Natural killer cell (primary cell): Measurements from ENCODE around the gene NR1D1. TPM values are rescaled to one million over a fixed set of nuclear protein-coding genes. Genes with fewer than 3 reads are reported as not detected.

Source experiments
- ATAC-seq, 3 donors: fragments of 150-1000 bp in 2 of 3; fragments of 200-7000 bp in 1 of 3; cut with Tn5 transposase; 1 replicate in 1 of 3; 2 replicates in 2 of 3; pipeline ENCODE4 v1.10.0; 2021; ENCODE audit warnings: mild to moderate bottlenecking in 2 of 3, moderate library complexity in 2 of 3
- DNase-seq, 2 donors: peaks; one replicate each; pipeline versions ENCODE4 v3.0.0 to v3.0.0-alpha.2; 2013 to 2021; ENCODE audit warnings: mixed read lengths in 1 of 2
- H3K27ac ChIP-seq: one replicate; pipeline ENCODE4 v1.5.1; 2013; ENCODE audit warnings: mild to moderate bottlenecking, low read length
- H3K27me3 ChIP-seq: one replicate; pipeline ENCODE4 v1.6.1; 2013; ENCODE audit warnings: low read length; ENCODE audit not compliant: control insufficient read depth, insufficient read depth
- H3K36me3 ChIP-seq: one replicate; pipeline ENCODE4 v1.6.1; 2013; ENCODE audit warnings: low read length; ENCODE audit not compliant: control insufficient read depth, insufficient read depth
- H3K4me1 ChIP-seq: one replicate; pipeline ENCODE4 v1.6.1; 2013; ENCODE audit warnings: low read length; ENCODE audit not compliant: control insufficient read depth, insufficient read depth
- H3K4me3 ChIP-seq: one replicate; pipeline ENCODE4 v1.5.1; 2013; ENCODE audit warnings: low read length
- H3K9me3 ChIP-seq: one replicate; pipeline ENCODE4 v1.6.1; 2013; ENCODE audit warnings: low read length; ENCODE audit not compliant: control insufficient read depth, insufficient read depth
- H3K27ac Mint-ChIP-seq, 2 donors: one replicate each; pipeline ENCODE4 v1.8.0; 2022; ENCODE audit warnings: mild to moderate bottlenecking in 2 of 2, mixed read lengths in 2 of 2, moderate library complexity in 1 of 2
- H3K27me3 Mint-ChIP-seq, 2 donors: one replicate each; pipeline ENCODE4 v1.8.0; 2022; ENCODE audit warnings: low read depth in 2 of 2, mixed read lengths in 2 of 2
- H3K36me3 Mint-ChIP-seq: one replicate; pipeline ENCODE4 v1.8.0; 2022; ENCODE audit warnings: mixed read lengths
- H3K4me1 Mint-ChIP-seq, 2 donors: one replicate each; pipeline ENCODE4 v1.8.0; 2022; ENCODE audit warnings: mixed read lengths in 2 of 2
- H3K4me3 Mint-ChIP-seq: one replicate; pipeline ENCODE4 v1.8.0; 2022; ENCODE audit warnings: mild to moderate bottlenecking, moderate library complexity, mixed read lengths
- H3K9me3 Mint-ChIP-seq, 2 donors: one replicate each; pipeline ENCODE4 v1.8.0; 2022; ENCODE audit warnings: mixed read lengths in 2 of 2
- CTCF ChIP-seq: fragments of 200-600 bp; IDR thresholded peaks from one replicate; pipeline ENCODE4 v1.8.0; 2022; ENCODE audit warnings: antibody characterized with exemption
- WGBS: methylation state at CpG from one replicate; pipeline ENCODE4 v1.1.7; 2013; ENCODE audit warnings: missing lambda C conversion rate; ENCODE audit not compliant: insufficient coverage; 5-methylcytosine and 5-hydroxymethylcytosine counted together
- intact Hi-C: fragments of 100-400 bp; cut with micrococcal nuclease; formaldehyde crosslinking; loops from one replicate; pipeline ENCODE4 v1.14.2; 2022
- total RNA-seq, 4 donors: library from RNA; stranded (reverse); fragments of 120-200 nt in 1 of 4; gene quantifications; one replicate each; pipeline versions ENCODE4 v1.2.3 to v1.2.4, GENCODE V29; 2013 to 2022

Gene NR1D1
- total RNA-seq, 3 donors from 2014 or later (not counting 1 experiment from before 2014, with no cell fraction given): 8.8 to 10.1 (median 9.9) TPM

- intact Hi-C loops: no loop called here
- Histone ChIP-seq H3K27me3 (no peaks in the 10 kb centered on the region), H3K36me3 (no peaks in the 10 kb centered on the region), H3K4me1 (peaks cover 20% of the 10 kb centered on the region), H3K9me3 (no peaks in the 10 kb centered on the region), H3K4me3 (no peak overlapping the region), H3K27ac (no peak overlapping the region)
- Mint-ChIP-seq H3K36me3 (no peaks in the 10 kb centered on the region), H3K4me1 (peaks cover 23% of the 10 kb centered on the region in 2 donors), H3K9me3 (no peaks in the 10 kb centered on the region), H3K27me3 (peaks cover 0 to 2% of the 10 kb centered on the region in 2 donors), H3K4me3 (no peak overlapping the region), H3K27ac (no peak overlapping the region)
- DNase-seq: no peak
- ATAC-seq: no peak
- 100% methylated on average over 1 of the region's 1 CpG for WGBS
- TF ChIP-seq CTCF: no peak
These were observed 41.5 kb downstream of the NR1D1 start for GRCh38 chr17:40058865-40059264.

GRCh38 chr17:40058186-40058784 is 42.1 kb downstream of the NR1D1 start:
- Mint-ChIP-seq H3K27ac (no peak overlapping the region), H3K4me3 (no peak overlapping the region), H3K9me3 (no peaks in the 10 kb centered on the region), H3K27me3 (peaks cover 0 to 2% of the 10 kb centered on the region in 2 donors), H3K4me1 (peaks cover 22 to 24% of the 10 kb centered on the region in 2 donors), H3K36me3 (no peaks in the 10 kb centered on the region)
- intact Hi-C loops: no loop called here
- Histone ChIP-seq H3K4me1 (peaks cover 21% of the 10 kb centered on the region), H3K9me3 (no peaks in the 10 kb centered on the region), H3K27me3 (no peaks in the 10 kb centered on the region), H3K27ac (no peak overlapping the region), H3K36me3 (no peaks in the 10 kb centered on the region), H3K4me3 (no peak overlapping the region)
- 91% methylated on average over 6 of the region's 8 CpGs for WGBS
- no peak for TF ChIP-seq CTCF
- DNase-seq: no peak
- ATAC-seq: no peak

- H3K27ac ChIP-seq: no peak overlapping the region
- WGBS: 87% methylated on average over 6 of the region's 6 CpGs
- TF ChIP-seq CTCF: no peak
- ATAC-seq (no peak), DNase-seq (no peak)
- H3K4me3 ChIP-seq: no peak overlapping the region
- no peaks in the 10 kb centered on the region for H3K27me3 ChIP-seq
- intact Hi-C loops: no loop called here
- Mint-ChIP-seq H3K9me3 (no peaks in the 10 kb centered on the region), H3K27ac (no peak overlapping the region), H3K36me3 (no peaks in the 10 kb centered on the region), H3K4me1 (peaks cover 13 to 18% of the 10 kb centered on the region in 2 donors), H3K27me3 (peaks cover 0 to 2% of the 10 kb centered on the region in 2 donors), H3K4me3 (no peak overlapping the region)
- peaks cover 4% of the 10 kb centered on the region for H3K36me3 ChIP-seq
- peaks cover 14% of the 10 kb centered on the region for H3K4me1 ChIP-seq
- no peaks in the 10 kb centered on the region for H3K9me3 ChIP-seq
These were observed 43.9 kb downstream of the NR1D1 start for GRCh38 chr17:40056379-40057015.

Other genes starting within 250 kb of the NR1D1 start
- 100 to 1,000 TPM; 134 to 162 (median 139) TPM for gene IKZF3, start 236.3 kb downstream of the NR1D1 start, total RNA-seq
- not detected for gene ZPBP2, start 232.4 kb downstream of the NR1D1 start, total RNA-seq
- gene GSDMB, start 182.0 kb downstream of the NR1D1 start, total RNA-seq: 10 to 100 TPM; 18.3 to 49.2 (median 21.4) TPM
- 100 to 1,000 TPM in 1 of 3 donors, 10 to 100 TPM in 2; 61.6 to 121 (median 77.2) TPM for gene ORMDL3, start 173.0 kb downstream of the NR1D1 start, total RNA-seq
- gene LRRC3C, start 172.9 kb downstream of the NR1D1 start, total RNA-seq: not detected
- 1 to 10 TPM; 1.1 to 3.2 (median 2.1) TPM for gene GSDMA, start 137.6 kb downstream of the NR1D1 start, total RNA-seq
- gene PSMD3, start 119.8 kb downstream of the NR1D1 start, total RNA-seq: 10 to 100 TPM; 66.1 to 83.8 (median 78.9) TPM
- gene CSF3, start 85.1 kb downstream of the NR1D1 start, total RNA-seq: not detected
- 100 to 1,000 TPM; 115 to 141 (median 126) TPM for gene MED24, start 46.2 kb downstream of the NR1D1 start, total RNA-seq
- gene THRA, start 37.6 kb downstream of the NR1D1 start, total RNA-seq: 10 to 100 TPM; 40.8 to 55.7 (median 42.3) TPM
- gene MSL1, start 21.4 kb upstream of the NR1D1 start, total RNA-seq: 100 to 1,000 TPM in 2 of 3 donors, 10 to 100 TPM in 1; 99.0 to 124 (median 110) TPM
- gene CASC3, start 39.9 kb upstream of the NR1D1 start, total RNA-seq: 100 to 1,000 TPM; 178 to 213 (median 187) TPM
- gene RAPGEFL1, start 76.9 kb upstream of the NR1D1 start, total RNA-seq: 1 to 10 TPM; 4.7 to 9.0 (median 6.7) TPM
- gene WIPF2, start 118.7 kb upstream of the NR1D1 start, total RNA-seq: 10 to 100 TPM; 43.2 to 47.4 (median 43.9) TPM
- gene CDC6, start 187.3 kb upstream of the NR1D1 start, total RNA-seq: 1 to 10 TPM; 3.4 to 4.9 (median 3.8) TPM
- 10 to 100 TPM; 75.9 to 94.6 (median 79.1) TPM for gene RARA, start 208.6 kb upstream of the NR1D1 start, total RNA-seq